Thyroid gland (tissue), 4 donors: ENCODE results near the gene IQCE.

Source experiments
- CTCF ChIP-seq, 6 experiments: fragments of 200-600 bp in 3 of 6; fragments of 450-650 bp in 3 of 6; sonication (generic) in 3 of 6; IDR thresholded peaks; one replicate each; pipeline ENCODE4 v1.5.1; 2016 to 2019; ENCODE audit warnings: antibody characterized with exemption in 6 of 6, mild to moderate bottlenecking in 2 of 6, inconsistent platforms in 1 of 6, moderate library complexity in 1 of 6
- POLR2A ChIP-seq, 2 donors: fragments of 450-650 bp; IDR thresholded peaks; one replicate each; pipeline ENCODE4 v1.6.1; 2017; ENCODE audit warnings: antibody characterized with exemption in 2 of 2, mild to moderate bottlenecking in 2 of 2, moderate library complexity in 1 of 2

- TF ChIP-seq CTCF (IDR thresholded peaks at IDR 0.05), result no peak
- TF ChIP-seq POLR2A (IDR thresholded peaks at IDR 0.05), result peak in 1 of 2 donors; percentile 28
Measured at GRCh38 chr7:2629746-2630681, 71.2 kb downstream of the IQCE start.
